ENCODE data around the gene PDZD8.

Gene PDZD8

GRCh38 chr10:117260084-117260483 lies 115.2 kb downstream of the PDZD8 start:
- H4K20me1 ChIP-seq (ENCODE audit: control insufficient read depth, insufficient read depth, low read depth, low read length), result no peaks in the 10 kb centered on the region
- H3K4me1 ChIP-seq (ENCODE audit: control insufficient read depth, low read length), result peaks cover 6% of the 10 kb centered on the region
- no peak overlapping the region for H3K27ac ChIP-seq (ENCODE audit: low read depth, low read length)
- no peaks in the 10 kb centered on the region for H3K79me2 ChIP-seq (ENCODE audit: control insufficient read depth, low read length)
- no peaks in the 10 kb centered on the region for H3K9me3 ChIP-seq (ENCODE audit: control insufficient read depth, insufficient read depth, low read length)
- H3K36me3 ChIP-seq (ENCODE audit: control insufficient read depth, low read length), result no peaks in the 10 kb centered on the region
- H3K4me2 ChIP-seq (ENCODE audit: low read length), result no peak overlapping the region
- H3K9me2 ChIP-seq (replicated peaks; ENCODE audit: control insufficient read depth, low read length), result no peaks in the 10 kb centered on the region
- H3K4me3 ChIP-seq (ENCODE audit: low read length), result no peak overlapping the region
- TF ChIP-seq CTCF (IDR thresholded peaks at IDR 0.05; ENCODE audit: low read depth, low read length, poor library complexity, severe bottlenecking) (no peak), EZH2phosphoT487 (IDR thresholded peaks at IDR 0.05; ENCODE audit: borderline replicate concordance, low read length) (no peak)
- H3K27me3 ChIP-seq (ENCODE audit: control insufficient read depth, low read length), result peaks cover 3% of the 10 kb centered on the region; the same call in 1 of the 2 replicates
- H3F3A ChIP-seq (ENCODE audit: control insufficient read depth, insufficient read depth), result no peaks in the 10 kb centered on the region

- no peak overlapping the region for H3K4me2 ChIP-seq (ENCODE audit: low read length)
- no peak overlapping the region for H3K27ac ChIP-seq (ENCODE audit: low read depth, low read length)
- H3K9me3 ChIP-seq (ENCODE audit: control insufficient read depth, insufficient read depth, low read length), result no peaks in the 10 kb centered on the region
- no peaks in the 10 kb centered on the region for H3K36me3 ChIP-seq (ENCODE audit: control insufficient read depth, low read length)
- no peaks in the 10 kb centered on the region for H3K9me2 ChIP-seq (replicated peaks; ENCODE audit: control insufficient read depth, low read length)
- peaks cover 6% of the 10 kb centered on the region for H3K4me1 ChIP-seq (ENCODE audit: control insufficient read depth, low read length)
- no peak overlapping the region for H3K4me3 ChIP-seq (ENCODE audit: low read length)
- no peak for TF ChIP-seq CTCF (IDR thresholded peaks at IDR 0.05; ENCODE audit: low read depth, low read length, poor library complexity, severe bottlenecking)
- TF ChIP-seq EZH2phosphoT487 (IDR thresholded peaks at IDR 0.05; ENCODE audit: borderline replicate concordance, low read length), result no peak
- peaks cover 3% of the 10 kb centered on the region; the same call in 1 of the 2 replicates for H3K27me3 ChIP-seq (ENCODE audit: control insufficient read depth, low read length)
- H3K79me2 ChIP-seq (ENCODE audit: control insufficient read depth, low read length), result no peaks in the 10 kb centered on the region
- H3F3A ChIP-seq (ENCODE audit: control insufficient read depth, insufficient read depth), result no peaks in the 10 kb centered on the region
- H4K20me1 ChIP-seq (ENCODE audit: control insufficient read depth, insufficient read depth, low read depth, low read length), result no peaks in the 10 kb centered on the region
These were observed 116.0 kb downstream of the PDZD8 start for GRCh38 chr10:117259279-117259678.

GRCh38 chr10:117257721-117258120 lies 117.5 kb downstream of the PDZD8 start:
- H3K79me2 ChIP-seq (ENCODE audit: control insufficient read depth, low read length), result no peaks in the 10 kb centered on the region
- no peak for TF ChIP-seq CTCF (IDR thresholded peaks at IDR 0.05; ENCODE audit: low read depth, low read length, poor library complexity, severe bottlenecking)
- TF ChIP-seq EZH2phosphoT487 (IDR thresholded peaks at IDR 0.05; ENCODE audit: borderline replicate concordance, low read length), result no peak

More at GRCh38 chr10:117257721-117258120, 117.5 kb downstream of the PDZD8 start:
- Histone ChIP-seq H3K9me3 (ENCODE audit: control insufficient read depth, insufficient read depth, low read length) (no peaks in the 10 kb centered on the region), H3K27ac (ENCODE audit: low read depth, low read length) (no peak overlapping the region), H3K4me3 (ENCODE audit: low read length) (no peak overlapping the region), H3K27me3 (ENCODE audit: control insufficient read depth, low read length) (peaks cover 3% of the 10 kb centered on the region; the same call in 1 of the 2 replicates), H3K4me2 (ENCODE audit: low read length) (no peak overlapping the region), H4K20me1 (ENCODE audit: control insufficient read depth, insufficient read depth, low read depth, low read length) (no peaks in the 10 kb centered on the region), H3K9me2 (replicated peaks; ENCODE audit: control insufficient read depth, low read length) (no peaks in the 10 kb centered on the region), H3K4me1 (ENCODE audit: control insufficient read depth, low read length) (peaks cover 5% of the 10 kb centered on the region), H3K36me3 (ENCODE audit: control insufficient read depth, low read length) (no peaks in the 10 kb centered on the region), H3F3A (ENCODE audit: control insufficient read depth, insufficient read depth) (no peaks in the 10 kb centered on the region)

Data from DOHH2 (cell line).